ENCODE measurements around the gene FKBP1B.

Gene FKBP1B

DNA sequence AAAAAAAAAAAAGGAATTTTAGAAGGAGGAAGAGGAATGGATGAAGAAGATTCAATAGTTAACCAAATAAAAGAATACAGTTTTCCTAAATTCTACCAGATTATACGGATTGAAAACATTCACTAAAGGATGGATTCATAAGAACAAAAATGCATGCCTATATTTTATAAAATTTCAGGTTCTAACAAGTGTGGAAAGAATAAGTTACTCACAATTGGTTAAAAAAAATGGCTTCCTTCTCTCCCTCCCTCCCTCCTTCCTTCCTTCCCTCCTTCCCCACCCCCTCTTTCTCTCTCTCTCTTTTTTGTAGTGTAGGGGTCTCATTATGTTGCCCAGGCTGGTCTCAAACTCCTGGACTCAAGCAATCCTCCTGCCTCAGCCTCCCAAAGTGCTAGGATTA, 36.7 kb downstream of the FKBP1B start:
- TF ChIP-seq EP300 (IDR thresholded peaks at IDR 0.05; ENCODE audit: borderline replicate concordance) (no peak), ZBTB7A (IDR thresholded peaks at IDR 0.05; ENCODE audit: low read depth) (no peak), TCF12 (IDR thresholded peaks at IDR 0.05; ENCODE audit: low read depth) (no peak), EGR1 (IDR thresholded peaks at IDR 0.05) (no peak), CREB1 (IDR thresholded peaks at IDR 0.05; ENCODE audit: low read depth) (no peak)

DNA sequence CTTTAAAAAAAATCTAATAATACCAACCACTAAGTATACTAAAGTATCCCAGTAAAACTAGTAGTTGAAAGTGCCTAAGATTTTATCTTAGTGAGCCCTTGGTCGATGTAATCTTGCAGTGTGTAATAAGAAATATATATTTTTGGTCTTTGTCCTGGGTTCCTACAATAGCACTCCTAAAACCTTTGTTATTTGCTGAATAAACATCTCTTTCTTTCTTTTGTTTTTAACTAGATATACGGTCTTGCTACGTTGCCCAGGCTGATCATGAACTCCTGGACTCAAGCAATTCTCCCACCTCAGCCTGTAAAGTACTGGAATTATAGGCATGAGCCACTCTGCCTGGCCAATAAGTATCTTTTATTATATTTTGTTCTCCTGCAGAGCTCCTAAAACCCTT, 37.5 kb downstream of the FKBP1B start:
- TF ChIP-seq, protein P1, sequence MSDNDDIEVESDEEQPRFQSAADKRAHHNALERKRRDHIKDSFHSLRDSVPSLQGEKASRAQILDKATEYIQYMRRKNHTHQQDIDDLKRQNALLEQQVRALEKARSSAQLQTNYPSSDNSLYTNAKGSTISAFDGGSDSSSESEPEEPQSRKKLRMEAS (IDR thresholded peaks at IDR 0.05), result no peak
- TF ChIP-seq FOXM1 (IDR thresholded peaks at IDR 0.05; ENCODE audit: borderline replicate concordance, low read depth), result no peak
- no peak for TF ChIP-seq TCF12 (IDR thresholded peaks at IDR 0.05; ENCODE audit: low read depth)
- TF ChIP-seq YY1 (IDR thresholded peaks at IDR 0.05; ENCODE audit: low read depth), result no peak
- TF ChIP-seq TEAD4 (IDR thresholded peaks at IDR 0.05), result no peak
- TF ChIP-seq EP300 (IDR thresholded peaks at IDR 0.05; ENCODE audit: borderline replicate concordance), result no peak
- no peak for TF ChIP-seq CEBPB (IDR thresholded peaks at IDR 0.05)
- TF ChIP-seq, protein P2, sequence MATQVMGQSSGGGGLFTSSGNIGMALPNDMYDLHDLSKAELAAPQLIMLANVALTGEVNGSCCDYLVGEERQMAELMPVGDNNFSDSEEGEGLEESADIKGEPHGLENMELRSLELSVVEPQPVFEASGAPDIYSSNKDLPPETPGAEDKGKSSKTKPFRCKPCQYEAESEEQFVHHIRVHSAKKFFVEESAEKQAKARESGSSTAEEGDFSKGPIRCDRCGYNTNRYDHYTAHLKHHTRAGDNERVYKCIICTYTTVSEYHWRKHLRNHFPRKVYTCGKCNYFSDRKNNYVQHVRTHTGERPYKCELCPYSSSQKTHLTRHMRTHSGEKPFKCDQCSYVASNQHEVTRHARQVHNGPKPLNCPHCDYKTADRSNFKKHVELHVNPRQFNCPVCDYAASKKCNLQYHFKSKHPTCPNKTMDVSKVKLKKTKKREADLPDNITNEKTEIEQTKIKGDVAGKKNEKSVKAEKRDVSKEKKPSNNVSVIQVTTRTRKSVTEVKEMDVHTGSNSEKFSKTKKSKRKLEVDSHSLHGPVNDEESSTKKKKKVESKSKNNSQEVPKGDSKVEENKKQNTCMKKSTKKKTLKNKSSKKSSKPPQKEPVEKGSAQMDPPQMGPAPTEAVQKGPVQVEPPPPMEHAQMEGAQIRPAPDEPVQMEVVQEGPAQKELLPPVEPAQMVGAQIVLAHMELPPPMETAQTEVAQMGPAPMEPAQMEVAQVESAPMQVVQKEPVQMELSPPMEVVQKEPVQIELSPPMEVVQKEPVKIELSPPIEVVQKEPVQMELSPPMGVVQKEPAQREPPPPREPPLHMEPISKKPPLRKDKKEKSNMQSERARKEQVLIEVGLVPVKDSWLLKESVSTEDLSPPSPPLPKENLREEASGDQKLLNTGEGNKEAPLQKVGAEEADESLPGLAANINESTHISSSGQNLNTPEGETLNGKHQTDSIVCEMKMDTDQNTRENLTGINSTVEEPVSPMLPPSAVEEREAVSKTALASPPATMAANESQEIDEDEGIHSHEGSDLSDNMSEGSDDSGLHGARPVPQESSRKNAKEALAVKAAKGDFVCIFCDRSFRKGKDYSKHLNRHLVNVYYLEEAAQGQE (IDR thresholded peaks at IDR 0.05; ENCODE audit: low read depth), result no peak

DNA sequence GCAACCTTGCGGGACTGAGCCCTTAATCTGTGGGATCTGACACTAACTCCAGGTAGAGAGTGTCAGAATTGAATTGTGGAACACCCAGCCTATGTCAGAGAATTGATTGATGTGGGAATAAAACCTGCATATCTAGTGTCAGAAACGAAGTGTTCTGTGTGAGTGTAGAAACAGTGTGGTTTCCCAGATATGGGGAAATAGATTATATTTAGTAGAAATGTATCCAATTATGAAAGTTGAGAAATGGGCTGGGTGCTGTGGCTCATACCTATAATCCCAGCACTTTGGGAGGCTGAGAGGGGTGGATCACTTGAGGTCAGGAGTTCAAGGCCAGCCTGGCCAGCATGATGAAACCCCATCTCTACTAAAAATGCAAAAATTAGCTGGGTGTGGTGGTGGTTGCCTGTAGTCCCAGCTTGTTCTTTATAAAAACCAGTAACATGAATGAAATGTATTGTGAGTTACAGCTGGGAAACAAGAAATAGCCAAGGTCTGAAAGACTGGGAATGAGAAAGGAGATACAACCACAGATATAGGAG, 39.3 kb downstream of the FKBP1B start:
- TF ChIP-seq EGR1 (IDR thresholded peaks at IDR 0.05) (no peak), CEBPB (IDR thresholded peaks at IDR 0.05) (no peak), CREB1 (IDR thresholded peaks at IDR 0.05; ENCODE audit: low read depth) (no peak), ZBTB7A (IDR thresholded peaks at IDR 0.05; ENCODE audit: low read depth) (no peak), TEAD4 (IDR thresholded peaks at IDR 0.05) (no peak), TCF12 (IDR thresholded peaks at IDR 0.05; ENCODE audit: low read depth) (no peak), EP300 (IDR thresholded peaks at IDR 0.05; ENCODE audit: borderline replicate concordance) (no peak), TAF1 (IDR thresholded peaks at IDR 0.05; ENCODE audit: low read depth) (no peak), RAD21 (IDR thresholded peaks at IDR 0.05; ENCODE audit: low read depth) (no peak), FOXM1 (IDR thresholded peaks at IDR 0.05; ENCODE audit: borderline replicate concordance, low read depth) (no peak), NFIC (IDR thresholded peaks at IDR 0.05) (no peak)
- TF ChIP-seq, protein P3, sequence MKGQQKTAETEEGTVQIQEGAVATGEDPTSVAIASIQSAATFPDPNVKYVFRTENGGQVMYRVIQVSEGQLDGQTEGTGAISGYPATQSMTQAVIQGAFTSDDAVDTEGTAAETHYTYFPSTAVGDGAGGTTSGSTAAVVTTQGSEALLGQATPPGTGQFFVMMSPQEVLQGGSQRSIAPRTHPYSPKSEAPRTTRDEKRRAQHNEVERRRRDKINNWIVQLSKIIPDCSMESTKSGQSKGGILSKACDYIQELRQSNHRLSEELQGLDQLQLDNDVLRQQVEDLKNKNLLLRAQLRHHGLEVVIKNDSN (IDR thresholded peaks at IDR 0.05), result no peak
- TF ChIP-seq, protein P1 (IDR thresholded peaks at IDR 0.05), result no peak

DNA sequence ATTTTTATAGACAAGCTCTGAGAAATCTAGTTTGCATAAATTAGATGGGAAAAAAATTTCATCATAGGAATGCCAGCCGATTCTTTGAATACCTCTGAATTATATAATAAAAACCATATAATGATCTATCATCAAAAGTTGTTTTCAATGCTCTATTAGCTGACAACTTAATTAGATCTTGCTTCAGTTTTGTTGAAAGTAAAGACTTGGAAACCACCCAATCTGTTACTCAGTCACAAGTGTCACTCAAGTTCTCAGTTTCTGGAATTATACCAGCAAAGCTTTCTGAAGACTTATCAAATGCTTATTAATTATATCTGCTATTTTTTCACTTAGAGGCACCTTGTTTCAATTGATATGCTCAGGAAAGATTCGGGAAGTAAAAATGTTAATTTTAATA, 52.5 kb downstream of the FKBP1B start:
- TF ChIP-seq, protein P3 (IDR thresholded peaks at IDR 0.05), result no peak

DNA sequence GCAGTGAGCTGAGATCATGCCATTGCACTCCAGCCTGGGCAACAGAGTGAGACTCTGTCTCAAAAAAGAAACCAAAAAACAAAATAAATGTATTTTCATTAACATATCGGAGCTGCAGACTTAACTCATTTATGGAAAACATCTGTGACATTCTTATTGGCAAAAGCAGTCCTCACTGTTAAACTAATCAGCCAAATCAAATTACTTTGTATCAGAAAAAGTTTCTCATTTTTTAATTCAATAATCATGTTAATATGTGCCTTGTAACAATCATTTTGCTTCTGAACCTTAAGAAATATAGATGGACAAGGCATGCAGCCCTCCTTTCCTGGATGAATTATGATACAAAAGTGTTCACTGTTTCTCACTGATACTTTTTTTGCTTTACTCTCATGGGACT, 53.1 kb downstream of the FKBP1B start:
- no peak for TF ChIP-seq TCF12 (IDR thresholded peaks at IDR 0.05; ENCODE audit: low read depth)
- TF ChIP-seq, protein P1 (IDR thresholded peaks at IDR 0.05), result no peak
- TF ChIP-seq, protein P2 (IDR thresholded peaks at IDR 0.05; ENCODE audit: low read depth), result no peak
- TF ChIP-seq EP300 (IDR thresholded peaks at IDR 0.05; ENCODE audit: borderline replicate concordance), result no peak
- no peak for TF ChIP-seq CEBPB (IDR thresholded peaks at IDR 0.05)
- TF ChIP-seq FOXM1 (IDR thresholded peaks at IDR 0.05; ENCODE audit: borderline replicate concordance, low read depth), result no peak
- TF ChIP-seq RAD21 (IDR thresholded peaks at IDR 0.05; ENCODE audit: low read depth), result no peak
- no peak for TF ChIP-seq YY1 (IDR thresholded peaks at IDR 0.05; ENCODE audit: low read depth)
- TF ChIP-seq EGR1 (IDR thresholded peaks at IDR 0.05), result no peak
- no peak for TF ChIP-seq TAF1 (IDR thresholded peaks at IDR 0.05; ENCODE audit: low read depth)
- TF ChIP-seq TEAD4 (IDR thresholded peaks at IDR 0.05), result no peak
- TF ChIP-seq ZBTB7A (IDR thresholded peaks at IDR 0.05; ENCODE audit: low read depth), result no peak
- TF ChIP-seq CREB1 (IDR thresholded peaks at IDR 0.05; ENCODE audit: low read depth), result no peak

DNA sequence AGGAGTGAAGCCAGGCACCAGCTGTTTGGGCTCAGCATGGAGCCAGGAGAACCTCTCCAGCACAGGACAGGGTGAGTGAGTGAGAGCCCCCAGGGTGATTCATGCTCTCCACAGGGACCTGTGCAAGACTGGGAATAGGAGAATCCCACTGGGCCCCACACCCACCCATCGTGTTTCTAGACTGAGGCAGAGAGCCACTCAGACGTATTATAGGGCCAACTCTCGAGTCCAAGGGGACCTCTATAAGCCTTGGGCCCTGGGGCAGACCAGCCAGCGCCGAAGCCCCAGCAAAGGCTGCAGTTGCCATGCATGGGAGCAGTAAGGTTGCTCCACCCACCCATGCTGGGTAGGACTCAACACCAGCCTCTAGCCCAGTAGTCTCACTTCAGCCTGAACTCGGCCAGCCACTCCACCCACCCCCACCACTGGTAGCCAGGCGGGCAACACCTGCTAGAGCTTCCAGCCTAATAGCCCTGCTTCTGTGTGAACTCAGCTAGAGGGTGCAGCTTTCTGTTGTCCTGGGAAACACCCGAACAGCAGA, 54.6 kb downstream of the FKBP1B start:
- TF ChIP-seq NFIC (IDR thresholded peaks at IDR 0.05), result no peak
- TF ChIP-seq TEAD4 (IDR thresholded peaks at IDR 0.05), result no peak
- TF ChIP-seq ZBTB7A (IDR thresholded peaks at IDR 0.05; ENCODE audit: low read depth), result no peak
- no peak for TF ChIP-seq EP300 (IDR thresholded peaks at IDR 0.05; ENCODE audit: borderline replicate concordance)
- TF ChIP-seq YY1 (IDR thresholded peaks at IDR 0.05; ENCODE audit: low read depth), result no peak
- no peak for TF ChIP-seq RAD21 (IDR thresholded peaks at IDR 0.05; ENCODE audit: low read depth)

Measured in Ishikawa (cell line).